Measurements from ENCODE around the gene MGAT5B.

Gene MGAT5B, protein sequence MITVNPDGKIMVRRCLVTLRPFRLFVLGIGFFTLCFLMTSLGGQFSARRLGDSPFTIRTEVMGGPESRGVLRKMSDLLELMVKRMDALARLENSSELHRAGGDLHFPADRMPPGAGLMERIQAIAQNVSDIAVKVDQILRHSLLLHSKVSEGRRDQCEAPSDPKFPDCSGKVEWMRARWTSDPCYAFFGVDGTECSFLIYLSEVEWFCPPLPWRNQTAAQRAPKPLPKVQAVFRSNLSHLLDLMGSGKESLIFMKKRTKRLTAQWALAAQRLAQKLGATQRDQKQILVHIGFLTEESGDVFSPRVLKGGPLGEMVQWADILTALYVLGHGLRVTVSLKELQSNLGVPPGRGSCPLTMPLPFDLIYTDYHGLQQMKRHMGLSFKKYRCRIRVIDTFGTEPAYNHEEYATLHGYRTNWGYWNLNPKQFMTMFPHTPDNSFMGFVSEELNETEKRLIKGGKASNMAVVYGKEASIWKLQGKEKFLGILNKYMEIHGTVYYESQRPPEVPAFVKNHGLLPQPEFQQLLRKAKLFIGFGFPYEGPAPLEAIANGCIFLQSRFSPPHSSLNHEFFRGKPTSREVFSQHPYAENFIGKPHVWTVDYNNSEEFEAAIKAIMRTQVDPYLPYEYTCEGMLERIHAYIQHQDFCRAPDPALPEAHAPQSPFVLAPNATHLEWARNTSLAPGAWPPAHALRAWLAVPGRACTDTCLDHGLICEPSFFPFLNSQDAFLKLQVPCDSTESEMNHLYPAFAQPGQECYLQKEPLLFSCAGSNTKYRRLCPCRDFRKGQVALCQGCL

GRCh38 chr17:76868176-76868668 lies at the start of gene MGAT5B:
Gene MGAT5B (plus strand): TSS chr17:76868404. CDS start chr17:76869030, 626 bp downstream.
- Histone ChIP-seq H3K27me3 (replicated peaks; ENCODE audit: insufficient read depth, low read length) (peaks cover 8% of the 10 kb centered on the region), H3K9me3 (replicated peaks; ENCODE audit: insufficient read depth, low read length) (no peaks in the 10 kb centered on the region), H3K9ac (ENCODE audit: low read length) (0 out of 2 replicates have a peak within 1 kb of the TSS, but pooled peaks have one; percentile 23), H3K4me2 (ENCODE audit: low read depth, low read length) (peak within 1 kb of the TSS; percentile 75), H3K79me2 (ENCODE audit: low read length) (no peaks in the 10 kb centered on the region), H3K4me1 (ENCODE audit: low read length) (peaks cover 23% of the 10 kb centered on the region), H3K27ac (ENCODE audit: low read length) (no peak within 1 kb of the TSS), H3K4me3 (ENCODE audit: low read length) (peak within 1 kb of the TSS; percentile 49; the same call in 1 of the 2 replicates), H2AFZ (ENCODE audit: low read length) (0 out of 2 replicates have a peak within 1 kb of the TSS, but pooled peaks have one; percentile 23), H3F3A (ENCODE audit: insufficient read depth, low read length) (peaks cover 8% of the 10 kb centered on the region), H3K9me2 (replicated peaks; ENCODE audit: insufficient read depth, low read length) (no peaks in the 10 kb centered on the region), H4K20me1 (ENCODE audit: insufficient read depth, low read length) (no peaks in the 10 kb centered on the region), H3K36me3 (replicated peaks; ENCODE audit: insufficient read depth, low read length) (no peaks in the 10 kb centered on the region)
- TF ChIP-seq EZH2phosphoT487 (IDR thresholded peaks at IDR 0.05; ENCODE audit: low read length) (no peak), EZH2 (optimal IDR thresholded peaks at IDR 0.05; ENCODE audit: low read depth, low read length) (no peak), CTCF (IDR thresholded peaks at IDR 0.05; ENCODE audit: low read length) (peak; percentile 57)
- peak; percentile 87 for DNase-seq

GRCh38 chr17:76820039-76820438 lies 48.2 kb upstream of the MGAT5B start:
- DNase-seq, result no peak
- H4K20me1 ChIP-seq (ENCODE audit: insufficient read depth, low read length), result no peaks in the 10 kb centered on the region
- no peaks in the 10 kb centered on the region for H3K27me3 ChIP-seq (replicated peaks; ENCODE audit: insufficient read depth, low read length)
- TF ChIP-seq CTCF (IDR thresholded peaks at IDR 0.05; ENCODE audit: low read length) (no peak), EZH2 (optimal IDR thresholded peaks at IDR 0.05; ENCODE audit: low read depth, low read length) (no peak), EZH2phosphoT487 (IDR thresholded peaks at IDR 0.05; ENCODE audit: low read length) (no peak)
- no peaks in the 10 kb centered on the region for H3F3A ChIP-seq (ENCODE audit: insufficient read depth, low read length)
- no peak overlapping the region for H3K27ac ChIP-seq (ENCODE audit: low read length)
- H3K4me3 ChIP-seq (ENCODE audit: low read length), result no peak overlapping the region
- H3K36me3 ChIP-seq (replicated peaks; ENCODE audit: insufficient read depth, low read length), result no peaks in the 10 kb centered on the region
- H3K4me1 ChIP-seq (ENCODE audit: low read length), result peaks cover 7% of the 10 kb centered on the region; the same call in 1 of the 2 replicates
- no peak overlapping the region for H2AFZ ChIP-seq (ENCODE audit: low read length)
- no peaks in the 10 kb centered on the region for H3K79me2 ChIP-seq (ENCODE audit: low read length)
- no peaks in the 10 kb centered on the region for H3K9me2 ChIP-seq (replicated peaks; ENCODE audit: insufficient read depth, low read length)
- no peaks in the 10 kb centered on the region for H3K9me3 ChIP-seq (replicated peaks; ENCODE audit: insufficient read depth, low read length)
- H3K9ac ChIP-seq (ENCODE audit: low read length), result no peak overlapping the region
- H3K4me2 ChIP-seq (ENCODE audit: low read depth, low read length), result no peak overlapping the region

DNA sequence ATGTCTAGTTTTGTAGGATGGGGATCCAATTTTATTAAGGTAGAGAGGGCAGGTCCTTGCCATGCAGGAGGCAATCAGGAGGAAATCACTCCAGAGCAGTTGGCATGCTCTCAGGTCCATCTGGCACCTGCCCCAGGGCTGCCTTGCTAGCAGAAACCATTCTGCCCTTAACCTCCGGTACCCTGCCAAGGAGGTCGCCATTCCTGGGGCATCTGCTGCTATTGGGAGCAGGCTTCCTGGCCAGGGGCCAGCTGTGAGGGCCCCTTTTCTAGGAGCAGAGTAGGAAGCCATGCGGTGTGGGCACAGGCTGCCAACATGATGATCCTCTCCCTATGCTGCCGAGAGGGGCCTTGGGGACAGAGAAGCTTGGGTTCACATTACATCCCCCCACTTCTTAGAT lies 47.6 kb upstream of the MGAT5B start:
- Histone ChIP-seq H4K20me1 (ENCODE audit: insufficient read depth, low read length) (no peaks in the 10 kb centered on the region), H2AFZ (ENCODE audit: low read length) (no peak overlapping the region), H3K27me3 (replicated peaks; ENCODE audit: insufficient read depth, low read length) (no peaks in the 10 kb centered on the region), H3K9me3 (replicated peaks; ENCODE audit: insufficient read depth, low read length) (no peaks in the 10 kb centered on the region), H3K27ac (ENCODE audit: low read length) (no peak overlapping the region), H3K4me3 (ENCODE audit: low read length) (no peak overlapping the region), H3K79me2 (ENCODE audit: low read length) (no peaks in the 10 kb centered on the region), H3K4me1 (ENCODE audit: low read length) (peaks cover 7% of the 10 kb centered on the region; the same call in 1 of the 2 replicates), H3K36me3 (replicated peaks; ENCODE audit: insufficient read depth, low read length) (no peaks in the 10 kb centered on the region), H3K4me2 (ENCODE audit: low read depth, low read length) (no peak overlapping the region), H3K9me2 (replicated peaks; ENCODE audit: insufficient read depth, low read length) (no peaks in the 10 kb centered on the region), H3K9ac (ENCODE audit: low read length) (no peak overlapping the region), H3F3A (ENCODE audit: insufficient read depth, low read length) (no peaks in the 10 kb centered on the region)
- TF ChIP-seq EZH2phosphoT487 (IDR thresholded peaks at IDR 0.05; ENCODE audit: low read length) (no peak), EZH2 (optimal IDR thresholded peaks at IDR 0.05; ENCODE audit: low read depth, low read length) (no peak), CTCF (IDR thresholded peaks at IDR 0.05; ENCODE audit: low read length) (no peak)
- no peak for DNase-seq
